ENCODE results near the gene KIF2C.
A peak's percentile ranks its signal among the peaks of the same experiment; 100 is the strongest.
"Not testable (repeated sequence)": the region's sequence is repeated elsewhere in the genome, so short reads cannot be mapped to it uniquely, and the experiment has no call there.

KIF2C gene

GRCh38 chr1:44735992-44736391 lies 3.6 kb upstream of the KIF2C start:
- Histone ChIP-seq H3K9me3 (ENCODE audit: low read length) (no peaks in the 10 kb centered on the region), H3K9ac (ENCODE audit: low read length) (no peak overlapping the region), H3K4me3 (ENCODE audit: low read depth, low read length, poor library complexity, severe bottlenecking) (no peak overlapping the region), H4K20me1 (ENCODE audit: insufficient read depth, low read length) (no peaks in the 10 kb centered on the region), H3K27ac (ENCODE audit: low read depth, low read length, poor library complexity, severe bottlenecking) (no peak overlapping the region), H3K27me3 (ENCODE audit: insufficient read depth, low read length) (no peaks in the 10 kb centered on the region), H3K4me2 (ENCODE audit: low read length) (no peak overlapping the region), H3K79me2 (ENCODE audit: insufficient read depth, low read length) (peaks cover 13% of the 10 kb centered on the region), H3F3A (ENCODE audit: insufficient read depth, low read length) (no peaks in the 10 kb centered on the region), H3K9me2 (ENCODE audit: low read depth, low read length) (no peaks in the 10 kb centered on the region), H3K4me1 (ENCODE audit: insufficient read depth, low read length, severe bottlenecking) (peaks cover 26% of the 10 kb centered on the region), H2AFZ (ENCODE audit: low read length) (no peak overlapping the region), H3K36me3 (ENCODE audit: insufficient read depth, low read length) (peaks cover 4% of the 10 kb centered on the region; the same call in 1 of the 2 replicates)
- no peak for TF ChIP-seq EZH2 (IDR thresholded peaks at IDR 0.05; ENCODE audit: borderline replicate concordance, low read length)
- TF ChIP-seq, protein P1, sequence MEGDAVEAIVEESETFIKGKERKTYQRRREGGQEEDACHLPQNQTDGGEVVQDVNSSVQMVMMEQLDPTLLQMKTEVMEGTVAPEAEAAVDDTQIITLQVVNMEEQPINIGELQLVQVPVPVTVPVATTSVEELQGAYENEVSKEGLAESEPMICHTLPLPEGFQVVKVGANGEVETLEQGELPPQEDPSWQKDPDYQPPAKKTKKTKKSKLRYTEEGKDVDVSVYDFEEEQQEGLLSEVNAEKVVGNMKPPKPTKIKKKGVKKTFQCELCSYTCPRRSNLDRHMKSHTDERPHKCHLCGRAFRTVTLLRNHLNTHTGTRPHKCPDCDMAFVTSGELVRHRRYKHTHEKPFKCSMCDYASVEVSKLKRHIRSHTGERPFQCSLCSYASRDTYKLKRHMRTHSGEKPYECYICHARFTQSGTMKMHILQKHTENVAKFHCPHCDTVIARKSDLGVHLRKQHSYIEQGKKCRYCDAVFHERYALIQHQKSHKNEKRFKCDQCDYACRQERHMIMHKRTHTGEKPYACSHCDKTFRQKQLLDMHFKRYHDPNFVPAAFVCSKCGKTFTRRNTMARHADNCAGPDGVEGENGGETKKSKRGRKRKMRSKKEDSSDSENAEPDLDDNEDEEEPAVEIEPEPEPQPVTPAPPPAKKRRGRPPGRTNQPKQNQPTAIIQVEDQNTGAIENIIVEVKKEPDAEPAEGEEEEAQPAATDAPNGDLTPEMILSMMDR (IDR thresholded peaks at IDR 0.05; ENCODE audit: low read length) = no peak

DNA sequence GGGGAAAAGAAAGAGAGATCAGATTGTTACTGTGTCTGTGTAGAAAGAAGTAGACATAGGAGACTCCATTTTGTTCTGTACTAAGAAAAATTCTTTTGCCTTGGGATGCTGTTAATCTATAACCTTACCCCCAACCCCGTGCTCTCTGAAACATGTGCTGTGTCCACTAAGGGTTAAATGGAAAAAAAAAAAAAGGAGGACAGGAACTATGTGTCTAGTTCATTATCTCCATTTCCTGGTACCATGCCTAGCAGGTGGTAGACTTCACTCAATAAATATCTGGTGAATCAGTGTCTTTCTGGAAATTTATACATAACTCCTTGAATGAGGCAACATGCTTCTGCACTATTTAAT lies 707 bp upstream of the KIF2C start:
- H3K9me3 ChIP-seq (ENCODE audit: low read length); H4K20me1 ChIP-seq (ENCODE audit: insufficient read depth, low read length); H3K27me3 ChIP-seq (ENCODE audit: insufficient read depth, low read length); H3K9me2 ChIP-seq (ENCODE audit: low read depth, low read length); H2AFZ ChIP-seq (ENCODE audit: low read length); H3F3A ChIP-seq (ENCODE audit: insufficient read depth, low read length): not testable (repeated sequence)
- Histone ChIP-seq H3K4me2 (ENCODE audit: low read length) (peak overlapping the region; percentile 99), H3K4me1 (ENCODE audit: insufficient read depth, low read length, severe bottlenecking) (peaks cover 31% of the 10 kb centered on the region), H3K9ac (ENCODE audit: low read length) (peak overlapping the region; percentile 99), H3K27ac (ENCODE audit: low read depth, low read length, poor library complexity, severe bottlenecking) (peak overlapping the region; percentile 74), H3K36me3 (ENCODE audit: insufficient read depth, low read length) (peaks cover 27% of the 10 kb centered on the region), H3K4me3 (ENCODE audit: low read depth, low read length, poor library complexity, severe bottlenecking) (peak overlapping the region; percentile 99), H3K79me2 (ENCODE audit: insufficient read depth, low read length) (peaks cover 21% of the 10 kb centered on the region)

DNA sequence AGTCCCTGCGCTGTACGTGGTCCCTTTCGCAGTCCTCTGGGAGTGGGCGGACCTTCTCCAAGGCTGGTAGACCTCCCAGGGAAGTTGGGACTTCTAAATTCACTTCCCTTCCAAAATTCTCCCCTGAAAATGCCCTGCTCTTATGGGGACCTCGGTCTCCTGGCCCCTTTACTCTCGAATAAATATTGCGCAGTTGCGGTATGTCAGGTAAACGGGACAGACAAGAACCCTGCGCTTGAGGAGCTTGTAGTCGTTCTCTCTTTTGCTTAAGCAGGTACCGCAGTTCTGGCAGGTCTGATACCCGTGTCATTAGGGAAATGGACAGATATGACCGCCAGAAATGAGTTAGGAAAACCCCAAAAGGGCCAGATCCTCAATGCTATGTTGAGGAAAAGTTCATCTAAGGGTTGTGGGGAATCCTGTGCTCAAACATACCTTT lies 561 bp downstream of the KIF2C start:
- peak overlapping the region; percentile 99 for H3K9ac ChIP-seq (ENCODE audit: low read length)
- TF ChIP-seq, protein P1 (IDR thresholded peaks at IDR 0.05; ENCODE audit: low read length) = no peak
- TF ChIP-seq EZH2 (IDR thresholded peaks at IDR 0.05; ENCODE audit: borderline replicate concordance, low read length) = no peak
- H3K27me3 ChIP-seq (ENCODE audit: insufficient read depth, low read length) = no peaks in the 10 kb centered on the region
- no peaks in the 10 kb centered on the region for H3K9me2 ChIP-seq (ENCODE audit: low read depth, low read length)
- H3K9me3 ChIP-seq (ENCODE audit: low read length) = no peaks in the 10 kb centered on the region
- H3K27ac ChIP-seq (ENCODE audit: low read depth, low read length, poor library complexity, severe bottlenecking) = peak overlapping the region; percentile 79
- H4K20me1 ChIP-seq (ENCODE audit: insufficient read depth, low read length) = no peaks in the 10 kb centered on the region
- peaks cover 31% of the 10 kb centered on the region for H3K4me1 ChIP-seq (ENCODE audit: insufficient read depth, low read length, severe bottlenecking)
- H2AFZ ChIP-seq (ENCODE audit: low read length) = no peak overlapping the region
- H3K79me2 ChIP-seq (ENCODE audit: insufficient read depth, low read length) = peaks cover 21% of the 10 kb centered on the region
- H3K4me3 ChIP-seq (ENCODE audit: low read depth, low read length, poor library complexity, severe bottlenecking) = peak overlapping the region; percentile 99
- H3F3A ChIP-seq (ENCODE audit: insufficient read depth, low read length) = no peaks in the 10 kb centered on the region
- peak overlapping the region; percentile 99 for H3K4me2 ChIP-seq (ENCODE audit: low read length)
- peaks cover 37% of the 10 kb centered on the region for H3K36me3 ChIP-seq (ENCODE audit: insufficient read depth, low read length)

GRCh38 chr1:44743211-44743610 lies 3.6 kb downstream of the KIF2C start:
- H3K4me2 ChIP-seq (ENCODE audit: low read length) = no peak overlapping the region
- H3K27me3 ChIP-seq (ENCODE audit: insufficient read depth, low read length) = no peaks in the 10 kb centered on the region
- H3K4me3 ChIP-seq (ENCODE audit: low read depth, low read length, poor library complexity, severe bottlenecking) = no peak overlapping the region
- no peak overlapping the region for H2AFZ ChIP-seq (ENCODE audit: low read length)
- peaks cover 67% of the 10 kb centered on the region for H3K36me3 ChIP-seq (ENCODE audit: insufficient read depth, low read length)
- H3K9ac ChIP-seq (ENCODE audit: low read length) = no peak overlapping the region
- H3F3A ChIP-seq (ENCODE audit: insufficient read depth, low read length) = no peaks in the 10 kb centered on the region
- peaks cover 31% of the 10 kb centered on the region for H3K4me1 ChIP-seq (ENCODE audit: insufficient read depth, low read length, severe bottlenecking)
- no peaks in the 10 kb centered on the region for H3K9me2 ChIP-seq (ENCODE audit: low read depth, low read length)
- H3K9me3 ChIP-seq (ENCODE audit: low read length) = no peaks in the 10 kb centered on the region
- TF ChIP-seq, protein P1 (IDR thresholded peaks at IDR 0.05; ENCODE audit: low read length) = no peak
- no peak for TF ChIP-seq EZH2 (IDR thresholded peaks at IDR 0.05; ENCODE audit: borderline replicate concordance, low read length)
- H3K27ac ChIP-seq (ENCODE audit: low read depth, low read length, poor library complexity, severe bottlenecking) = no peak overlapping the region
- H4K20me1 ChIP-seq (ENCODE audit: insufficient read depth, low read length) = no peaks in the 10 kb centered on the region
- peaks cover 21% of the 10 kb centered on the region for H3K79me2 ChIP-seq (ENCODE audit: insufficient read depth, low read length)
